GM12878 (cell line): ENCODE results near the gene HMX3. TPM values are rescaled to one million over a fixed set of nuclear protein-coding genes. Genes with fewer than 3 reads are reported as not detected.

Experiments used
- ATAC-seq: fragments of 200-7000 bp; cut with Tn5 transposase; 3 replicates; pipeline ENCODE4 v1.9.1; 2020; ENCODE audit warnings: mild to moderate bottlenecking, moderate library complexity
- BruUV-seq: library from RNA; stranded (reverse); fragments of 400-500 nt; replicated peaks from 2 replicates; lab custom pipeline; 2021; lab: Mats Ljungman, UMichigan
- CTCF ChIA-PET: fragments of 300-600 bp; sonication (Branson Sonifier 250); formaldehyde crosslinking; extraction: SDS; loops from one replicate; lab custom pipeline; 2021; ENCODE audit warnings: inconsistent platforms; lab: Yijun Ruan, JAX
- POLR2A ChIA-PET: fragments of 350-600 bp; formaldehyde crosslinking; extraction: SDS; loops from one replicate; lab custom pipeline; 2021; ENCODE audit warnings: inconsistent platforms; lab: Charles Lee
- RAD21 ChIA-PET: fragments of 300-600 bp; sonication (Branson Sonifier 250); formaldehyde crosslinking; loops from one replicate; lab custom pipeline; 2023; ENCODE audit warnings: antibody characterized with exemption; ENCODE audit not compliant: unreplicated experiment; lab: Charles Lee
- SMC1A ChIA-PET: fragments of 300-600 bp; sonication (Branson Sonifier 250); formaldehyde crosslinking; loops from one replicate; lab custom pipeline; 2023; ENCODE audit not compliant: unreplicated experiment, uncharacterized antibody; lab: Charles Lee
- DNase-seq: peaks from one replicate; pipeline ENCODE4 v3.0.0-alpha.2; 2011; ENCODE audit warnings: low read depth, low spot score
- FAIRE-seq: peaks from 3 replicates; lab custom pipeline; 2011; peaks lifted over from hg19 to GRCh38; lab: Jason Lieb, UNC
- H2AFZ ChIP-seq: 2 replicates; pipeline ENCODE4 v1.6.0; 2011; ENCODE audit warnings: low read depth, low read length, control low read depth; ENCODE audit not compliant: control insufficient read depth
- H3K27ac ChIP-seq: 2 replicates; pipeline ENCODE4 v1.5.1; 2011; ENCODE audit warnings: control low read depth; ENCODE audit not compliant: control insufficient read depth, insufficient read depth
- H3K27me3 ChIP-seq, 2 experiments: replicated peaks in 1 of 2; 2 replicates each; pipeline versions ENCODE4 v1.6.0 to v1.6.1; 2011; ENCODE audit warnings: low read length in 1 of 2; ENCODE audit not compliant: control insufficient read depth in 2 of 2, insufficient read depth in 2 of 2
- H3K36me3 ChIP-seq, 2 experiments: 2 replicates each; pipeline ENCODE4 v1.5.1; 2011; ENCODE audit warnings: low read length in 1 of 2; ENCODE audit not compliant: control insufficient read depth in 2 of 2, insufficient read depth in 2 of 2
- H3K4me1 ChIP-seq: 2 replicates; pipeline ENCODE4 v1.6.1; 2011; ENCODE audit warnings: mild to moderate bottlenecking, low read length, moderate library complexity, mixed read lengths; ENCODE audit not compliant: control insufficient read depth, insufficient read depth
- H3K4me2 ChIP-seq: 2 replicates; pipeline ENCODE4 v1.6.0; 2011; ENCODE audit warnings: control low read depth; ENCODE audit not compliant: control insufficient read depth, insufficient read depth
- H3K4me3 ChIP-seq: fragments of 200-600 bp; sonication (generic); 2 replicates; pipeline ENCODE4 v1.5.1; 2016
- H3K79me2 ChIP-seq: 2 replicates; pipeline ENCODE4 v1.6.0; 2011; ENCODE audit warnings: low read length; ENCODE audit not compliant: control insufficient read depth, insufficient read depth
- H3K9ac ChIP-seq: 2 replicates; pipeline ENCODE4 v1.8.0; 2011; ENCODE audit warnings: low read length, control low read depth, mixed read lengths; ENCODE audit not compliant: control insufficient read depth, insufficient read depth
- H3K9me3 ChIP-seq: replicated peaks from 3 replicates; pipeline ENCODE4 v1.5.1; 2011; ENCODE audit warnings: mild to moderate bottlenecking, low read length; ENCODE audit not compliant: control insufficient read depth, insufficient read depth
- H4K20me1 ChIP-seq: 2 replicates; pipeline ENCODE4 v1.6.0; 2011; ENCODE audit not compliant: control insufficient read depth, insufficient read depth
- CTCF ChIP-seq, 3 experiments: IDR thresholded peaks in 2 of 3; conservative IDR thresholded peaks in 1 of 3; 2 replicates each; pipeline ENCODE4 v1.5.1; 2011; ENCODE audit warnings: low read depth in 3 of 3, low read length in 3 of 3, mild to moderate bottlenecking in 3 of 3, control low read depth in 2 of 3, moderate library complexity in 2 of 3, inconsistent platforms in 1 of 3, mixed read lengths in 1 of 3; ENCODE audit not compliant: control insufficient read depth in 2 of 3, insufficient read depth in 1 of 3; ENCODE audit errors: extremely low read depth in 1 of 3
- GABPA ChIP-seq: IDR thresholded peaks from 2 replicates; pipeline ENCODE4 v1.6.1; 2014; ENCODE audit warnings: antibody characterized with exemption, low read depth, mild to moderate bottlenecking, inconsistent platforms
- MYC ChIP-seq: IDR thresholded peaks from 2 replicates; pipeline ENCODE4 v1.6.1; 2011; ENCODE audit warnings: mild to moderate bottlenecking, low read length, moderate library complexity, inconsistent platforms; ENCODE audit not compliant: insufficient read depth, insufficient replicate concordance, insufficient read length, severe bottlenecking
- NRF1 ChIP-seq: conservative IDR thresholded peaks from 2 replicates; pipeline ENCODE4 v1.6.1; 2011; ENCODE audit warnings: mild to moderate bottlenecking, low read depth, low read length, improper control_type of control experiment
- RB1 ChIP-seq: fragments of 450-650 bp; formaldehyde crosslinking; IDR thresholded peaks from 2 replicates; pipeline ENCODE4 v1.6.1; 2017; ENCODE audit warnings: mild to moderate bottlenecking, borderline replicate concordance
- RELA ChIP-seq: fragments of 450-650 bp; IDR thresholded peaks from 2 replicates; pipeline ENCODE4 v1.8.0; 2014; ENCODE audit warnings: borderline replicate concordance; ENCODE audit not compliant: partially characterized antibody
- SUZ12 ChIP-seq: fragments of 200-600 bp; sonication (generic); IDR thresholded peaks from one replicate; pipeline ENCODE4 v1.6.1; 2018; ENCODE audit warnings: antibody characterized with exemption, mild to moderate bottlenecking; ENCODE audit not compliant: unreplicated experiment
- TAF1 ChIP-seq: IDR thresholded peaks from 2 replicates; pipeline ENCODE4 v1.6.1; 2011; ENCODE audit warnings: mild to moderate bottlenecking, low read depth, low read length, borderline replicate concordance
- ZNF274 ChIP-seq: IDR thresholded peaks from one replicate; pipeline ENCODE4 v1.8.0; 2011; ENCODE audit not compliant: insufficient read length, insufficient read depth
- WGBS: methylation state at CpG from one replicate; pipeline ENCODE4 v1.1.6; 2016; ENCODE audit warnings: low lambda C conversion rate; ENCODE audit not compliant: insufficient replicate concordance, insufficient coverage; ENCODE audit errors: missing lambda C conversion rate; 5-methylcytosine and 5-hydroxymethylcytosine counted together
- in situ Hi-C: fragments of 300-500 bp; cut with MboI; formaldehyde crosslinking; loops from 9 replicates; pipeline ENCODE4 v1.14.3; 2018; ENCODE audit warnings: mixed read lengths
- intact Hi-C: fragments of 100-400 bp; cut with micrococcal nuclease; formaldehyde crosslinking; loops from one replicate; pipeline ENCODE4 v1.14.2; 2022; ENCODE audit not compliant: unreplicated experiment
- polyA plus RNA-seq, 11 experiments: library from polyadenylated mRNA; depleted of rRNA in 4 of 11; unstranded in 6 of 11; stranded (reverse) in 5 of 11; fragments of >200 nt; fragmentation: Nextera tagmentation in 4 of 11; fragmentation: Illumina TruSeq in 1 of 11; extraction: Ambion mirVana in 4 of 11; extraction: Trizol in 1 of 11; gene quantifications; 1 replicate in 1 of 11; 2 replicates in 10 of 11; pipeline versions ENCODE4 v1.2.1 to v1.2.3, GENCODE V29; 2011 to 2016; ENCODE audit warnings: inconsistent platforms in 2 of 11, missing spikeins in 2 of 11, low read depth in 1 of 11
- total RNA-seq, 4 experiments: library from RNA; depleted of rRNA in 3 of 4; stranded (reverse); fragments of >200 nt in 3 of 4; fragmentation: Illumina TruSeq in 1 of 4; extraction: Trizol in 1 of 4; gene quantifications; 2 replicates each; pipeline versions ENCODE4 v1.2.1 to v1.2.3, GENCODE V29; 2013 to 2021
- TF ChIP-seq, protein P1 (sequence below): IDR thresholded peaks from 2 replicates; pipeline ENCODE4 v1.6.1; 2012; ENCODE audit warnings: improper control_type of control experiment, low read depth, low read length; ENCODE audit not compliant: insufficient replicate concordance

HMX3 gene
- total and polyA plus RNA-seq, 10 of the 15 experiments (the other 5 are each of a cell fraction or from before 2014, with no cell fraction given), result 0.63 to 60.5 (median 15.3) TPM; not detected in 2

- WGBS, result 33% methylated on average over 55 of the region's 55 CpGs
- peak overlapping the region; percentile 56 for H3K27ac ChIP-seq
- BruUV-seq, result no TSS peak
- peak overlapping the region; percentile 76 for H3K9ac ChIP-seq
- FAIRE-seq (no peak), ATAC-seq (peak; percentile 10; the same call in 2 of the 3 replicates), DNase-seq (no peak)
- ChIA-PET POLR2A (no interaction called here), CTCF (no interaction called here), RAD21 (no interaction called here), SMC1A (interaction anchor here (0.8 kb wide), 1 partner anchor 19 kb away, joined by 3 read pairs; no protein-coding TSS in a partner anchor)
- H3K4me1 ChIP-seq, result peaks cover 16% of the 10 kb centered on the region
- H3K36me3 ChIP-seq, result no peaks in the 10 kb centered on the region
- H2AFZ ChIP-seq, result peak overlapping the region; percentile 62; the same call in 1 of the 2 replicates
- peaks cover 24 to 27% of the 10 kb centered on the region in 2 experiments for H3K27me3 ChIP-seq
- in situ Hi-C loops, result no loop called here
- H3K9me3 ChIP-seq, result peaks cover 1% of the 10 kb centered on the region; the same call in 2 of the 3 replicates
- H3K4me2 ChIP-seq, result peak overlapping the region; percentile 94
- peak overlapping the region; percentile 70 for H3K4me3 ChIP-seq
- intact Hi-C loops, result no loop called here
- no peaks in the 10 kb centered on the region for H4K20me1 ChIP-seq
- peaks cover 27% of the 10 kb centered on the region for H3K79me2 ChIP-seq
- TF ChIP-seq MYC (no peak), RB1 (no peak), NRF1 (no peak), SUZ12 (no peak), ZNF274 (no peak), CTCF (IDR thresholded peaks at IDR 0.05 in 2 of 3, conservative IDR thresholded peaks at IDR 0.05 in 1 of 3; ENCODE audit: control insufficient read depth in 2 of 3, extremely low read depth in 1 of 3, insufficient read depth in 1 of 3, low read depth in 3 of 3, low read length in 3 of 3) (no peak), RELA (no peak), TAF1 (no peak), GABPA (no peak)
- TF ChIP-seq, protein P1, sequence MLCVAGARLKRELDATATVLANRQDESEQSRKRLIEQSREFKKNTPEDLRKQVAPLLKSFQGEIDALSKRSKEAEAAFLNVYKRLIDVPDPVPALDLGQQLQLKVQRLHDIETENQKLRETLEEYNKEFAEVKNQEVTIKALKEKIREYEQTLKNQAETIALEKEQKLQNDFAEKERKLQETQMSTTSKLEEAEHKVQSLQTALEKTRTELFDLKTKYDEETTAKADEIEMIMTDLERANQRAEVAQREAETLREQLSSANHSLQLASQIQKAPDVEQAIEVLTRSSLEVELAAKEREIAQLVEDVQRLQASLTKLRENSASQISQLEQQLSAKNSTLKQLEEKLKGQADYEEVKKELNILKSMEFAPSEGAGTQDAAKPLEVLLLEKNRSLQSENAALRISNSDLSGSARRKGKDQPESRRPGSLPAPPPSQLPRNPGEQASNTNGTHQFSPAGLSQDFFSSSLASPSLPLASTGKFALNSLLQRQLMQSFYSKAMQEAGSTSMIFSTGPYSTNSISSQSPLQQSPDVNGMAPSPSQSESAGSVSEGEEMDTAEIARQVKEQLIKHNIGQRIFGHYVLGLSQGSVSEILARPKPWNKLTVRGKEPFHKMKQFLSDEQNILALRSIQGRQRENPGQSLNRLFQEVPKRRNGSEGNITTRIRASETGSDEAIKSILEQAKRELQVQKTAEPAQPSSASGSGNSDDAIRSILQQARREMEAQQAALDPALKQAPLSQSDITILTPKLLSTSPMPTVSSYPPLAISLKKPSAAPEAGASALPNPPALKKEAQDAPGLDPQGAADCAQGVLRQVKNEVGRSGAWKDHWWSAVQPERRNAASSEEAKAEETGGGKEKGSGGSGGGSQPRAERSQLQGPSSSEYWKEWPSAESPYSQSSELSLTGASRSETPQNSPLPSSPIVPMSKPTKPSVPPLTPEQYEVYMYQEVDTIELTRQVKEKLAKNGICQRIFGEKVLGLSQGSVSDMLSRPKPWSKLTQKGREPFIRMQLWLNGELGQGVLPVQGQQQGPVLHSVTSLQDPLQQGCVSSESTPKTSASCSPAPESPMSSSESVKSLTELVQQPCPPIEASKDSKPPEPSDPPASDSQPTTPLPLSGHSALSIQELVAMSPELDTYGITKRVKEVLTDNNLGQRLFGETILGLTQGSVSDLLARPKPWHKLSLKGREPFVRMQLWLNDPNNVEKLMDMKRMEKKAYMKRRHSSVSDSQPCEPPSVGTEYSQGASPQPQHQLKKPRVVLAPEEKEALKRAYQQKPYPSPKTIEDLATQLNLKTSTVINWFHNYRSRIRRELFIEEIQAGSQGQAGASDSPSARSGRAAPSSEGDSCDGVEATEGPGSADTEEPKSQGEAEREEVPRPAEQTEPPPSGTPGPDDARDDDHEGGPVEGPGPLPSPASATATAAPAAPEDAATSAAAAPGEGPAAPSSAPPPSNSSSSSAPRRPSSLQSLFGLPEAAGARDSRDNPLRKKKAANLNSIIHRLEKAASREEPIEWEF, result no peak
Observed at GRCh38 chr10:123148414-123149161, 12.8 kb downstream of the HMX3 start.
